ENCODE results near the gene SDCCAG8.

The SDCCAG8 gene

DNA sequence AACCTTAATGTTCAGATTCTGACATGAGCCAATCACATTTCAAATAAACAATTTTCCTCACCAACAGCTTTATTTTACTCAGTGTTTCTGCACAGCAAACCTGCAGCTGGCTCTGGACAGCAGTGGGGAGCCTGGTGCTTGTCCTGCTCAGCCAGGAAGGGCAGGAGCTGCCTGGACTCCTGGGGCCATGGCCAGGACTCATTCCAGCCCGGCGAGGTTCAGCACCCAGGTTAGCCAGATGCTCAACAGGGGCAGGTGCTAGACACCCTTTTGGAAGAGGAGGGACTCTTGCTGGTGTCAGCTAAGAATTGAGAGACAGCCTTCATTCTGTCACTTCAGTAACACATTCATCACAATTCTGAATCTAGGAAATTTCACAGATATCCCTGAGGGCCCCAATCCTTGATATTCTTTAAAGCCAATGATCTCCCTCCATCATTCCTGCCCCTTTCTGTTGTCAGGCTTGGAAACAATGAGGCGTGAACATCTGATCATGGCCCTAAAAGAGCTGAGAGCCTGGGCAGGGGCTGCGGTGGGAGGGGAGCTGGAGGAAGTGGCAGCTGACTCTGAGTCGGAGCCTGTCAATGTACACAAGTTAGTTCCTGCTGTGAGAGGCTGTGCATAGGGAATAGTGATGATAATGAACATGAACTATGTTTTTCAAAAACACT lies 251.3 kb downstream of the SDCCAG8 start:
- no peak for ATAC-seq
- no peak for DNase-seq

DNA sequence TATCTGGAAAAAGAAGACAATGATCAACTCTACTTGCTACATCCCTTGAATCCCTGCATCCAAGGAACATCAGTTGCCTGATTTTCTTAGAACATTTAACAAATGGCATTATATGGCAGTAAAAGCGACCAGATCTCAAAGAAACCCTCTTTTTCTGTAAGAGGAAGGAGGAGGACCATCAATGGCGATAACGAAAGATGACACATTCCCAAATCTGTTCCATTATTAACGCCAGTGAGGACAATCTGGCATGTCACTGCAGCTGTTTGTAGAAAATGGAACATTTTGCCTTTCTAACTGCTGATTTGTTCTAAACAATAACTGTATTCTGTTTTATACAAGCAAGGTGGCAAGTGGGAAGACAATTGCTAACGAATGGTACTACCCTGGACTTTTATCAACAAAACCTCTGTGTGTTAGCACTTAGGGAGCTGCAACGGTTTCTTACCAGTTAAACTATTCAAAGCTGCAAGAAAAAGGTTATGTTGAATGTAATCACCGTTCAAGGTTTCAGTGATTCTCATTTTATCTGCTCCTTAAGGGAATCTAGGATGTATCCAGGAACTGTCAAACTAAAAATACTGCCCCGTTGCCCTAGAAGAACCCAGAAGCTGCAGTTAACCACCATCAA lies 251.9 kb downstream of the SDCCAG8 start:
- DNase-seq (no peak), ATAC-seq (no peak)

DNA sequence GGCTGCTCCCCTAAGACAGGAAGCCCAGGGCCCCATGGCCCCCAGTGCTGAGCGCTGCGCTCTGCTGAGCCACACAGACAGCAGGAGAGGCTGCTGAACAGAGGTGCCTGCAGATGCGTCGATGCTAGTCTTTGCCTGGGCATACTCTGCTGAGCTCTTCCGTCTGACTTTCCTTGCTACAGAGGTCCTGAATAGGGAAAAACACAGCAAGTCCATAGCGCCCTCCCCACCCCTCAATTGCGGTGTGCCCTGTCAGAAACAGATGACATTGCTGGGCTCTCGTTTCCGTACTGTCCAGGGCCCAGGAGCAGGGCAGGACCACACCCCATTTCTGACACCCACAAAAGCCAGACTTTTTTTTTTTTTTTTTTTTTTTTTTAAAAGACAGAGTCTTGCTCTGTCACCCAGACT lies 252.5 kb downstream of the SDCCAG8 start:
- ATAC-seq, result peak; percentile 79
- peak; percentile 24 for DNase-seq

DNA sequence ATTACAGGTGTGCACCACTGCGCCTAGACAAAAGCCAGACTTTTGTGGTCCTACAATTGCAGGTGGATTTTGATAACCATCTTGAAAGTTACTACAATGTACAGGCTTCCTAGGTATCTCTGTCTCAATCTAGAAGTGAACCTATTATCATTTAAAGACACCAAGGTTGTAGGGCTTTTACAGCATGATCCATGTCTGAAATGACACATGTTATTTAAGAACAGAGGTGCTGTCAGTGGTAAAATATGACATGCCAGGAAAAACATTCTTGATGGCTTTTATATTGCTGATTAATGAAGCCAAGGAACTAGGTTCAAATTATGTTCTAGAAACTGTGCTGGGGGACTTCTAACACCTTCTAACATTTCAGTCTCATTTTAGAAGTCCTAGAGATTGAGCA lies 253.1 kb downstream of the SDCCAG8 start:
- DNase-seq, result no peak

DNA sequence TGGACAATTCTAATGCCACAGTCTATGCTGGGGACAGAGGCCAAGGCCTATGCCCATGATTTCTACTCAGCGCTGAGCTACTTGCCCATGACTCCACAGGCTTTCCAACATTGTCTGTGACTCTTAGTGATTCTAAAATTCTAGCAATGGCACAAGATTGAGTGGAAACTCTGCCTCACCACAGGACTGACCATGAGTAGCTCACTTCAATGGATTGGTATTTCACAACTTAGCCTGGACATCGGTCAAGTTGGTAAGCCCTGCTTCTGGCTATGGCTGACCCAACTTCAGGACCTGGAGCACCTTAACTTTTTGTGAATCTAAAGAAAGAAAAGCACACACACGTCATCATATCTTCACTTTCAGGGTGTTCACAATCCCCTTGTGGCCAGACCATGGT lies 255.1 kb downstream of the SDCCAG8 start:
- ATAC-seq, result no peak
- no peak for DNase-seq

More for the DNA sequence above, 253.1 kb downstream of the SDCCAG8 start:
- ATAC-seq, result no peak

DNA sequence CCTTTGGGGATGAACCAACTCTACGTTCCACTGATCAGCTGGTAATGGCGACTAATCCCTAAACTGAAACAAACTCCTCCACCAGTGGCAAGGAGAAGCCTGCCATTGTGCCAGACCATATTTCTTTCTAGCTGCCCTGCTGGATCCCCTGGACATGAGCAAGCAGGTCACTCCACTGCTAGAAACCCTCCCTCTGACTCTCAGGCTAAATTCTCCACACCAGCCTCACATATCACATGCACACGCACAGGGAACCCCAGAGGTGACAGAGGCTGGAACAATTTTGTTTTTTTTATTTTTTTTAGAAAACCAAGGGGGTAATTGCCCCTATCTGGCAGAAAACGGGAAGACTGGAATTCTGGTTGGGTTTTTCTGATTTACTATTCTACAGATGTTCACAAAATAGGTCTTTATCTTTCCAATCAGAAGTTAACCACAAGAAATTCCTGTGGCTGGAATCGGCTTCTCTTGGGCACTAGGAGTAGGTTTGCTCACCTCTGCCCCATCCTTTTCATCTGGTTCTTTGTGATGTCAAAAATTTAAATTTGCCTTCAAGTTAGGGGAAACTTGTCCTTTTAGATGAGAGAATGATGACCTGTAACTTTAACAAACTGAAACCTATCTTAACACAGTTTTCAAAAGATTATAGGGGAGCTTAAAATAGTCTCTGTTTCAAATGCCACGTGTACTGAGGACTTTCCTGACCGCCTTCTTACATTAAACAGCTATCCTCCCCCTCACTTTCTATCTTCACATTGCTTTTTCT lies 258.1 kb downstream of the SDCCAG8 start:
- DNase-seq, result no peak
- no peak for ATAC-seq

DNA sequence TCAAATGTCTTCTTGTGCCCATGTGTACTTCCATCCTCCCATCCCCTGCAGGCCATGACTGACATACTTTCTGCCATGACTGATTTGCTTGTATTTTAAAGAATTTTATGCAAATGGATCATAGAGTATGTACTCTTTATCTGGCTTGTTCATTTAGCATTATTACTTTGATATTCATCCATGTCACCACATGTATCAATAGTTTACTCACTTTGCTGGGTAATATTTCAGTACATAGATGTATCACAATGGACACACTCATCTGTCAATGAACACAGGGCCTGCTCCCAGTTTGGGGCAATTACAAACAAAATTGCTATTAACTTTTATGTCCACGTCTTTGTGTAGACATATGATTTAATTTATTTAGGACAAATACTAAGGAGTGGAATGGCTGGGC lies 259.1 kb downstream of the SDCCAG8 start:
- DNase-seq, result no peak
- no peak for ATAC-seq

DNA sequence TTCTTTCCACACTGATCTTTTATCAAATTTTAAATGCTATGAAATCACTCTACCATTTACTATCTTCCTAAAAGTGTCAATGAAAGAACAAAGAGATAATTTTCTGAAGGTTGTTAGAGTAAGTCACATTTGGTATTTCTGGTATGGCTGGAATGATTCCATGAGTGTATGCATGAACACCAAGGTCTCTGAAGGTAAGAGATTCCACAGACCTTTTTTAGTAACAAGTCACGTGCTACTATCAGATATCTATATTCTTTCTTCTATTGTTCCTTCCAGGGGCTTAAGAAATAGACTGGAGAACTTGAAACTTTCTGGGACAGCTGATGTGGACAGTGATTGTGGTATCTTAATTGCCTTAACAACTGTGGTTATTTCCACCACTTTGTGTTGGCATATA lies 265.0 kb downstream of the SDCCAG8 start:
- DNase-seq, result no peak
- no peak for ATAC-seq

DNA sequence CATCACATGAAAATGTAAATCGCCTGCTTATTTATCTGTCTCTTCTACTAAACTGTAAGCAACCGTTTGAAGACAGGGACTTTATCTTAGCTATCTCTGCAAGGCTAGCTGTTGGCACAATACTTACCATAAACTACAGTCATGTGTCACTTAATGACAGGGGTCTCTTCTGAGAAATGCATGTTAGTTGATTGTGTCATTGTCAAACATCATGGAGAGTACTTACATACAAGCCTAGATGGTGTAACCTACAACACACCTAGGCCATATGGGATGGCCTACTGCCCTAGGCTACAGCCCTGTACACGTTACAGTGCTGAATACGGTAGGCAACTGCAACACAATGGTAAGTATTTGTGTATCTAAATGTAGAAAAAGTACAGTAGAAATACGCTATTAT lies 267.9 kb downstream of the SDCCAG8 start:
- no peak for ATAC-seq
- DNase-seq, result no peak

DNA sequence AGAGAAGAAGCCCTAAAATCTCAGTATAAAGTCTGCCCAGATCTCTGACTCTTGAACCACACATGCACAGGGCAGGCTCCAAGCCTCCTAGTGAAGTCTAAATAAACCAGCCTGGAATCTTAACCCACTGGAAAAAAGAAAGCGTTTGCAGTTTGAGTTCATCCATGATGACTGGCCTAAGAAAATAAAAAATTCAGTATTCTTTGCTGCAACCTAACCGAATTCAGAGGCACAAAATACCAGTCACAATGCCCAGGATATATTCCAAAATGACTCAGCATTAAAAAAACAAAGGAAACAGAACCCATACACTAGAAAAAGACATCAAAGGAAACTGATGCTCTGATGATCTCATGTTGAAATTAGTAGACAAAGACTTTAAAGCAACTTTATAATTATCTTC lies 269.2 kb downstream of the SDCCAG8 start:
- DNase-seq (no peak), ATAC-seq (no peak)

DNA sequence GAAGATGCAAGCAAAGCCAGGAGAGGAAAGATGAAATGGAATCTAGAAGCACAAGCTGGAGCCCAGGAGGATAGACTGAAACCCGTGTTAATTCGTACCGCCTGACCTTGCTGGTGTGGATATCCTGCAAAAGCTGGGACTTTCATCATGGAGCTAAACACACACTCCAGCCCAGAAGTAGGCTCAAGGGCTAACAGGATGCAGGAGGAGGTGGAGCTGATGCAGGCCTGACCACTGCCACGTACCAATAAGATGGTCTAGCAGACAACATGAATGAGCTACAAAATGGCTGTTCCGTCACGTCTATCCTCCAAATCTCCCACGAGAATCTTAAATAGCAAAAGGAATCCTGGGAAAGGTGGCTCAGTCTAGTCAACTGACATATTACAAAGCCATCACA lies 270.3 kb downstream of the SDCCAG8 start:
- no peak for DNase-seq
- ATAC-seq, result no peak

DNA sequence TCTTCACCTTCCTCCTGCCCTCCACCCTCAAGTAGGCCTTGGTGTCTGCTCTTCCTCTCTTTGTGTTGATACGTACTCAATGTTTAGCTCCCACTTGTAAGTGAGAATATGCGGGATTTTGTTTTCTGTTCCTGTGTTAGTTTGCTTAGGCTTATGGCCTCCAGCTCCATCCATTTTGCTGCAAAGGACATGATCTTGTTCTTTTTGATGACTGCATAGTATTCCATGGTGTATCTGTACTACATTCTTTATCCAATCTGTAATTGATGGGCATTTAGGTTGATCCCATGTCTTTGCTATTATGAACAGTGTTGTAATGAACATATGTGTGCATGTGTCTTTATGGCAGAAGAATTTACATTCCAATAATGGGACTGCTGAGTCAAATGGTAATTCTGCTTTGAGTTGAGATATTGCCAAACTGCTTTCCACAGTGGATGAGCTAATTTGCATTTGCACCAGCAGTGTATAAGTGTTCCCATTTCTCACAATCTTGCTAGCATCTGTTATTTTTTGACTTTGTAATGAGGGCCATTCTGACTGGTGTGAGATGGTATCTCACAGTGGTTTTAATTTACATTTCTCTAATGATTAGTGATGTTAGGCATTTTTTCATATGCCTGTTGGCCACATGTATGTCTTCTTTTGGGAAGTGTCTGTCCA lies 272.7 kb downstream of the SDCCAG8 start:
- ATAC-seq (no peak), DNase-seq (no peak)

DNA sequence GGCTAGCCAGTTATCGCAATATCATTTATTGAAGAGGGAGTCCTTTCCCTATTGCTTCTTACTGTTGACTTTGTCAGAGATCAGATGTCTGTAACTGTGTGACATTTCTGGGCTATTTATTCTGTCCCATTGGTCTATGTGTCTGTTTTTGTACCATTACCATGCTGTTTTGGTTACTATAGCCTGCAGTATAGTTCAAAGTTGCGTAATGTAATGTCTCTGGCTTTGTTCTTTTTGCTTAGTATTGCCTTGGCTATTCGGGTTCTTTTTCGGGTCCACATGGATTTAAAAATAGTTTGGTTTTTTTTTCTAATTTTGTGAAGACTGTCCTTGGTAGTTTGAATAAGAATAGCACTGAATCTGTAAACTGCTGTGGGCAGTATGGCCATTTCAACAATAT lies 273.7 kb downstream of the SDCCAG8 start:
- DNase-seq (no peak), ATAC-seq (no peak)

DNA sequence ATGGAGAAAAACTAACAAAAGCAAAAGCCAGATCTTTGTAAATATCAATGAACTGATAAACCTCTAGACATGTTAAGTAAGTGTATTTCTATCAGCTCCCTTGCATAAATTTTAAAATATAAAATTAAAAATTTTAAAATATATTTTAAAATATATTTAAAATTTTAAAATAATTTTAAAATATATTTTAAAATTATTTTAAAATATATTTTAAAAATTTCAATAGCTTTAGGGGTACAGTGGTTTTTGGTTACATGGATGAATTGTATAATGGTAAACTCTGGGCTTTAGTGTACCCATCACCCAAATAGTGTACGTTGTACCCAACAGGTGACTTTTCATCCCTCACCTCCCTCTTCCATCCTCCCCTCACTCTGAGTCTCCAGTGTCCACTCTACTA lies 279.2 kb downstream of the SDCCAG8 start:
- DNase-seq (no peak), ATAC-seq (no peak)

DNA sequence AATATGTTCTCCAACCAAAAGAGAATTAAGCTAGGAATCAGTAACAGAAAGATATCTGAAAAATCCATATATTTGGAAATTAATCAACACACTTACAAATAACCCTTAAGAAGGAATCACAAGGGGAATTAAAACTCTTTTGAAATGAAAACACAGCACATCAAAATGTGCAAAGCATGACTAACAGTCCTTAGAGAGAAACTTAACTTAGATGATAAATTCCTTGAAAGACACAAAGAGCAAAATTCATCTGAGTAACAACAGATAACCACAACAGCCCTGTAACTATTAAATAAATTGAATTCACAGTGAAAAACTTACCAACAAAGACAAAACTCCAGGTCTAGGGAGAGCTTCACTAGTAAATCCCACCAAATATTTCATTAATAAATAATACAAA lies 283.8 kb downstream of the SDCCAG8 start:
- no peak for ATAC-seq
- DNase-seq, result no peak

DNA sequence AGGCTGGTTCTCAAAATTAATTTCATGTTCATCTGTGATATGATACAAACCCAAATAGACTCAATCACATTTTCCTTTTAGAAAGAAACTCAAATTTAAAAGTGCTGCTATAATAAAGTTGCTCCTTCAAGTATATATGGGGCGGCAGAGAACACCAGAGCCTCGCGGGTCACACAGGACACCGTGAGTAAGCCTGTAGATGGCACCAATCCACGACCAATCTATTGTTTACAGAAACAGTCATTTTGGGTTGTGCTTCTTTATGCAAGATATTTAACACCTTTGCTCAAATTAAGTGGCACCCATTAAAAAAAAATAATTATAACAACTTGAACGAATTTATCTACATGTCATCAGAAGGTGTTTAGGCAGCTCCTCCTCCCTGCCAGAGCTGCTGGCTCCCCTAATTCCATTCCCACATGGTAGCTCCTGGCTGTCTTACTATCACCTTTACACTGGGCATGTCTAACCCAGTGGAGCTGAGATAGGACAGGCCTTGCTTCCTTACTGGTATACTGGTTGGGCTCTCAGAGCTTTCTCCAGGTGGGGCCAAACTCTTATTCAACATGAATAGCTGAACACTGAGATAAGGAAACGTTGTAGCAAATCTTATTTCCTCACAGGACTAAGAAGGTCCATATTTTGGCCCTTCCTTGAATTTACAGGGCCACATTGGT lies 287.0 kb downstream of the SDCCAG8 start:
- ATAC-seq (no peak), DNase-seq (no peak)

DNA sequence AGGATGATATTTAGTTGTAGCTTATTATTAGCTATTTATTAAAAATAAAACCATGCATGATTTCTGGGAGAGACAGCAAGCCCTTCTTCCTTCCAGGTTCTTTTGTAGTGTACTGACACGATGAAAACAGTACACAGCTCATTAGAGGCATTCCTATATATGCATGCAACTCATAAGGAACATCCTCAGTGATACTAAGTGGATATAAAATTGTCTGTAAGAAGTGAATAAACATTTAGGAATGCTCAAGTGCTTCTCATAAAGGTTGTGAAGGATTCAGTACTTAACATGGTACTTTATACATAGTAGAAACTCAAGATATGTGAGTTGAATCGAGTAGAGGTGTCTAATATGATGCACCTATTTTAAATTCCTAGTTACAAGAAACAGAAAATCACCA lies 287.7 kb downstream of the SDCCAG8 start:
- ATAC-seq (no peak), DNase-seq (no peak)

DNA sequence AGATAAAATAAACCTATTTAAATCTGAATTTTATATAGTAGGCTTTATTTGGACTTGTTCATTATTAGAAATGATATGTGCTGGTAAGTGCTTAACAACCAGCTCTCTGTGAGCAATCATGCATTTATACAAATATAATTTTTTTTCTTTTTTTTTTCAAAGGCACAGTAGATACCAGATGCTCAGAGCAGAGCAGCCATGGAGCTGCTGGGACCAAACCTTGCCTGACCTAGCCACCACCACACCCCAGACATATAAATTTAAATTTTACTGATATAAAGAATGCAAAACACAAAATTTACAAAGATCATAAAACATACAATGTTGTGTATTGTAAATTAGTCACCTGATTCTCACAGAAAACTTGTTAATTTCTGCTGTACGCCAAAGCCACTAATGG lies 290.6 kb downstream of the SDCCAG8 start:
- ATAC-seq (no peak), DNase-seq (no peak)

DNA sequence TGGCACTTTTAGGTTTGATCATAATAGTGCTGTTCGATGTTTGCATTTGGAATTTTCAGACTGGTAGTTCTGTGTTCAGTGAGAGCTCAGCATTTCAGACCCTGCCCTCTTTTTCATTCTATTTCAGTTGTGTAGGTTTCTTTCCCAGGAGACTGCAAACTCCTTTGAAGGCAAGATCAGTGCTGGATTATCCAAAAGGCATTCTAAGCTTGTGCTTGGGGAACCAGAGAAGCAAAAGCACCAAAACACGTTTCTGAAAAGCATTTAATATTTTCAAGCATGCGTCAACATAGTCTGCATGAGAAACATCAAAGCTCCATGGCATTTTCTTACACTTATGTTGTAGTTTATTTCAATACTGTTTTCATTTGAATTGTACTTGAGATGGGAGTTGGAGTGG lies 292.1 kb downstream of the SDCCAG8 start:
- DNase-seq (no peak), ATAC-seq (no peak)

DNA sequence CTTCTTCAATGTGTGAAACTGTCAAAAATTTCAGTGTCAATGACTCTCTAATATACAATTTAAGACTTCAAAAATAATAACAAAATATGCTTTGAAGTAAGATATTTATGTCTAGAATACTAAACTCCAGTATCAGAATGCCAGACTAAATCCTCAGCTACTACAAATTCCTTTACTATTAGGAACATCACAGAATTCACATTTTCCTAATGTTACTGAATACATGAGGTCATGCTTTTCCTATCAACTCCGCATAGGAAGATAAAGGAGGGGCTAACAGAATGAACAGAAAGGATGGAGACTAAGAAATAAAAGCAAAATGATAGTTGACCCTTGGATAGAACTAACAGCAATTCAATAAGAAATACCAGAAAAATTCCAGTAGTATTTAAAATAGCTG lies 292.7 kb downstream of the SDCCAG8 start:
- ATAC-seq, result no peak
- no peak for DNase-seq

DNA sequence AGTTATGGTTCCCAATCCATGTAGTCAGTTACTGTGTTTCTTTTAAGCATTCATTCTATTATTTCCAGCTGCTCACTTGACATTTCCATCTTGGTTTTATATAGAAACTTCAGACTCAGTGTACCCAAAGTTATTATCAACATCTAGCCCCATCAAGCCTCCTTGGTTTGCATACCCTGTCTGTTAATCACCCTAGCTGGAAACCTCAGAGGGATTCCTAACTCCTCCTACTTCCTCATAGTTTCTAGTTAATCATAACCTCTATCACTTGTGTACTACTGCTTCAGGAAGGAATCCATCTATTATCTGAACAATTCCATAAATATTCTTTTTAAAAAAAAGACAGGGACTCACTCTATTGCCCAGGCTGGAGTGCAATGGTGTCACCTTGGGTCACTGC lies 293.3 kb downstream of the SDCCAG8 start:
- no peak for ATAC-seq
- DNase-seq, result no peak
